Measurements from ENCODE around the gene ESYT3. TPM values are rescaled to one million over a fixed set of nuclear protein-coding genes. Genes with fewer than 3 reads are reported as not detected.

ESYT3 gene
- polyA plus RNA-seq, 1 experiment = 0.01 TPM

GRCh38 chr3:138467931-138468330 lies 33.5 kb downstream of the ESYT3 start:
- Histone ChIP-seq H3K27ac (ENCODE audit: low read depth, low read length) (no peak overlapping the region), H3K9me3 (ENCODE audit: control insufficient read depth, insufficient read depth, low read length) (no peaks in the 10 kb centered on the region), H3K4me3 (ENCODE audit: low read depth, low read length) (no peak overlapping the region), H3K27me3 (ENCODE audit: control insufficient read depth, insufficient read depth, low read length) (peaks cover 16% of the 10 kb centered on the region)
- POLR2A ChIA-PET = no interaction called here
- no peak for DNase-seq (ENCODE audit: low read depth, low spot score)
- CTCF ChIA-PET = interaction anchor here (2.8 kb wide), 1 partner anchor 12 kb away, joined by 10 read pairs; no protein-coding TSS in a partner anchor
- TF ChIP-seq CTCF (IDR thresholded peaks at IDR 0.05; ENCODE audit: low read depth, low read length) = no peak

DNA sequence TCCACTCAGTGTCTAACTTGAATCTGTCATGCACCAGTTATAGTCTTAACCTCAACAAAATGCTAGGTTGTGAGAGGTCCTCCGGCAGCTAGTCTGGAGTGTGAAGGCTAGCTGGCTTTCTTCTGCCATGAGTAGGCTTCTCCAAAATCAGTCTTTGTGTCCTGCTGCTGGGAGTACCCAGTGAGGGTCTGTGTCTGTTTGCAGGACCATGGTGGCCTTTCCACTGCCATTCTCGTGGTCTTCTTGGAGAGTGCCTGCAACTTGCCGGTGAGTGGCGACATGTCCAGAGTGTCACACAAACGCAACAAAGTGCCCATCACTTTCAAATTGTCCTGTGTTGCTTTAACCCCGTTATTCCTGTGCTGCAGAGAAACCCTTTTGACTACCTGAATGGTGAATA lies 34.0 kb downstream of the ESYT3 start:
- no peak for TF ChIP-seq CTCF (IDR thresholded peaks at IDR 0.05; ENCODE audit: low read depth, low read length)
- Histone ChIP-seq H3K4me3 (ENCODE audit: low read depth, low read length) (no peak overlapping the region), H3K27ac (ENCODE audit: low read depth, low read length) (no peak overlapping the region), H3K9me3 (ENCODE audit: control insufficient read depth, insufficient read depth, low read length) (no peaks in the 10 kb centered on the region), H3K27me3 (ENCODE audit: control insufficient read depth, insufficient read depth, low read length) (peaks cover 16% of the 10 kb centered on the region)
- ChIA-PET CTCF (interaction anchor here (1.3 kb wide), 1 partner anchor 455 kb away, joined by 4 read pairs; no protein-coding TSS in a partner anchor), POLR2A (no interaction called here)
- DNase-seq (ENCODE audit: low read depth, low spot score) = no peak

GRCh38 chr3:138468886-138469285 lies 34.5 kb downstream of the ESYT3 start:
- ChIA-PET CTCF (interaction anchor here (1.3 to 2.6 kb wide), 2 partner anchors 10 to 455 kb away, joined by 4 to 18 read pairs; no protein-coding TSS in a partner anchor), POLR2A (no interaction called here)
- Histone ChIP-seq H3K9me3 (ENCODE audit: control insufficient read depth, insufficient read depth, low read length) (no peaks in the 10 kb centered on the region), H3K27me3 (ENCODE audit: control insufficient read depth, insufficient read depth, low read length) (peaks cover 16% of the 10 kb centered on the region), H3K27ac (ENCODE audit: low read depth, low read length) (no peak overlapping the region), H3K4me3 (ENCODE audit: low read depth, low read length) (no peak overlapping the region)
- no peak for TF ChIP-seq CTCF (IDR thresholded peaks at IDR 0.05; ENCODE audit: low read depth, low read length)
- no peak for DNase-seq (ENCODE audit: low read depth, low spot score)

GRCh38 chr3:138469874-138470273 lies 35.5 kb downstream of the ESYT3 start:
- ChIA-PET CTCF (interaction anchor here (1.3 to 2.6 kb wide), 2 partner anchors 9 to 454 kb away, joined by 4 to 18 read pairs; no protein-coding TSS in a partner anchor), POLR2A (no interaction called here)
- no peak for TF ChIP-seq CTCF (IDR thresholded peaks at IDR 0.05; ENCODE audit: low read depth, low read length)

DNA sequence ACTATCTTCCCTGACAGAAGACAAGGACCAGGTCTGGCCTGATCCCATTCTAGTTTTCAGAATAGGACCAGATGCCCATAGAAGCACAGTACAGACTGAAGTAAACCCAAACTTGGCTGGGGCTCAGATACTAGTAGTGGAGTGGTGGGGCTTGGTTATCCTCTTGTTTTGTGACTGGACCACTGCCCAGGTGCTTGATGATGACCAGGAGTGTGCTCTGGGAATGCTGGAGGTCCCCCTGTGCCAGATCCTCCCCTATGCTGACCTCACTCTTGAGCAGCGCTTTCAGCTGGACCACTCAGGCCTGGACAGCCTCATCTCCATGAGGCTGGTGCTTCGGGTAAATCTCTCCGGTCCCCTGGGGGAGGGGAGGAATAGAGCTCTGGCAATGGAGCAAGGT lies 36.3 kb downstream of the ESYT3 start:
- TF ChIP-seq CTCF (IDR thresholded peaks at IDR 0.05; ENCODE audit: low read depth, low read length) = no peak
- CTCF ChIA-PET = interaction anchor here (0.5 to 2.6 kb wide), 5 partner anchors 9 to 476 kb away, joined by 3 to 18 read pairs (median 8); partner anchors contain the start of gene FOXL2
- no peak for DNase-seq (ENCODE audit: low read depth, low spot score)
- Histone ChIP-seq H3K27me3 (ENCODE audit: control insufficient read depth, insufficient read depth, low read length) (peaks cover 13% of the 10 kb centered on the region), H3K27ac (ENCODE audit: low read depth, low read length) (no peak overlapping the region), H3K4me3 (ENCODE audit: low read depth, low read length) (no peak overlapping the region), H3K9me3 (ENCODE audit: control insufficient read depth, insufficient read depth, low read length) (no peaks in the 10 kb centered on the region)
- POLR2A ChIA-PET = no interaction called here

More at GRCh38 chr3:138469874-138470273, 35.5 kb downstream of the ESYT3 start:
- H3K27ac ChIP-seq (ENCODE audit: low read depth, low read length) = no peak overlapping the region
- peaks cover 13% of the 10 kb centered on the region for H3K27me3 ChIP-seq (ENCODE audit: control insufficient read depth, insufficient read depth, low read length)
- no peaks in the 10 kb centered on the region for H3K9me3 ChIP-seq (ENCODE audit: control insufficient read depth, insufficient read depth, low read length)
- no peak overlapping the region for H3K4me3 ChIP-seq (ENCODE audit: low read depth, low read length)
- no peak for DNase-seq (ENCODE audit: low read depth, low spot score)
